K562 (cell line): Measurements from ENCODE around the gene KRT222. TPM values are rescaled to one million over a fixed set of nuclear protein-coding genes. Genes with fewer than 3 reads are reported as not detected.

ENCODE experiments used
- ATAC-seq: fragments of 200-7000 bp; cut with Tn5 transposase; 3 replicates; pipeline ENCODE4 v1.9.1; 2020; ENCODE audit warnings: moderate library complexity
- BruUV-seq: library from RNA; stranded (reverse); fragments of 400-500 nt; replicated peaks from 2 replicates; lab custom pipeline; 2021; lab: Mats Ljungman, UMichigan
- CTCF ChIA-PET: fragments of 300-600 bp; formaldehyde crosslinking; extraction: SDS; loops from one replicate; lab custom pipeline; 2021; ENCODE audit warnings: low intra/inter-chr PET ratio; lab: Yijun Ruan, JAX
- POLR2A ChIA-PET: fragments of 300-600, 350-650 bp; sonication (Branson Sonifier 250); formaldehyde crosslinking; extraction: SDS; loops from one replicate; lab custom pipeline; 2021; ENCODE audit warnings: antibody characterized with exemption, inconsistent platforms; lab: Yijun Ruan, JAX
- DNase-seq, 4 experiments: peaks; one replicate each; pipeline versions ENCODE4 v3.0.0 to v3.0.0-alpha.2; 2011 to 2018; ENCODE audit warnings: low spot score in 3 of 4, mixed read lengths in 3 of 4; ENCODE audit errors: extremely low read depth in 1 of 4
- FAIRE-seq: peaks from 2 replicates; lab custom pipeline; 2011; peaks lifted over from hg19 to GRCh38; lab: Jason Lieb, UNC
- H2AFZ ChIP-seq: 2 replicates; pipeline ENCODE4 v1.6.0; 2011; ENCODE audit warnings: low read depth, low read length, control low read depth, inconsistent platforms
- H3K27ac ChIP-seq: fragments of 200-600 bp; 3 replicates; pipeline ENCODE4 v1.8.0; 2011; ENCODE audit warnings: low read depth, mild to moderate bottlenecking, control low read depth, inconsistent platforms, low read length, moderate library complexity, mixed read lengths; ENCODE audit errors: extremely low read depth
- H3K27me3 ChIP-seq, 2 experiments: fragments of 300-600 bp in 1 of 2; 2 replicates in 1 of 2; 3 replicates in 1 of 2; pipeline versions ENCODE4 v1.6.0 to v1.8.0; 2011; ENCODE audit warnings: inconsistent platforms in 2 of 2, low read length in 2 of 2, mild to moderate bottlenecking in 1 of 2, mixed read lengths in 1 of 2, moderate library complexity in 1 of 2; ENCODE audit not compliant: control insufficient read depth in 2 of 2, insufficient read depth in 2 of 2
- H3K36me3 ChIP-seq: fragments of 300-600 bp; 3 replicates; pipeline ENCODE4 v1.8.0; 2011; ENCODE audit warnings: mild to moderate bottlenecking, low read length, inconsistent platforms; ENCODE audit not compliant: control insufficient read depth, insufficient read depth
- H3K4me1 ChIP-seq, 2 experiments: fragments of 200-600 bp in 1 of 2; replicated peaks in 1 of 2; 2 replicates in 1 of 2; 3 replicates in 1 of 2; pipeline versions ENCODE4 v1.5.1 to v1.8.0; 2011; ENCODE audit warnings: inconsistent platforms in 2 of 2, low read length in 2 of 2, mild to moderate bottlenecking in 1 of 2, mixed read lengths in 1 of 2, moderate library complexity in 1 of 2; ENCODE audit not compliant: control insufficient read depth in 2 of 2, insufficient read depth in 2 of 2
- H3K4me2 ChIP-seq: 2 replicates; pipeline ENCODE4 v1.6.1; 2011; ENCODE audit warnings: low read length, control low read depth, inconsistent platforms, mixed read lengths; ENCODE audit not compliant: insufficient read depth
- H3K4me3 ChIP-seq: fragments of 200-600 bp; sonication (generic), shearing (Covaris generic); 2 replicates; pipeline ENCODE4 v1.5.1; 2016; ENCODE audit warnings: control low read depth, inconsistent platforms
- H3K79me2 ChIP-seq: fragments of 200-600 bp; 3 replicates; pipeline ENCODE4 v1.8.0; 2011; ENCODE audit warnings: low read length, inconsistent platforms; ENCODE audit not compliant: control insufficient read depth, insufficient read depth
- H3K9ac ChIP-seq, 2 experiments: 2 replicates each; pipeline versions ENCODE4 v1.6.0 to v1.6.1; 2011; ENCODE audit warnings: low read depth in 2 of 2, low read length in 2 of 2, control low read depth in 1 of 2, inconsistent platforms in 1 of 2, mild to moderate bottlenecking in 1 of 2, mixed read lengths in 1 of 2; ENCODE audit not compliant: insufficient read depth in 1 of 2
- H3K9me1 ChIP-seq: one replicate; pipeline ENCODE4 v1.6.0; 2011; ENCODE audit warnings: inconsistent platforms, mild to moderate bottlenecking, low read length, moderate library complexity; ENCODE audit not compliant: control insufficient read depth, insufficient read depth
- H3K9me3 ChIP-seq: replicated peaks from 2 replicates; pipeline ENCODE4 v1.5.1; 2011; ENCODE audit warnings: low read depth, low read length, inconsistent platforms; ENCODE audit not compliant: control insufficient read depth, insufficient read depth
- H4K20me1 ChIP-seq: replicated peaks from 2 replicates; pipeline ENCODE4 v1.6.1; 2011; ENCODE audit warnings: low read length, inconsistent platforms, mixed read lengths; ENCODE audit not compliant: control insufficient read depth, insufficient read depth
- CEBPB ChIP-seq: fragments of 450-650 bp; IDR thresholded peaks from 2 replicates; pipeline ENCODE4 v1.6.1; 2016; ENCODE audit warnings: missing genetic modification characterization, missing compliant biosample characterization
- CHD7 ChIP-seq: fragments of 200-600 bp; sonication (generic); IDR thresholded peaks from one replicate; pipeline ENCODE4 v1.6.1; 2012; ENCODE audit warnings: mild to moderate bottlenecking, low read depth, low read length, inconsistent platforms
- MTA3 ChIP-seq: fragments of 450-650 bp; formaldehyde crosslinking; IDR thresholded peaks from 2 replicates; pipeline ENCODE4 v1.6.1; 2017; ENCODE audit warnings: mild to moderate bottlenecking, borderline replicate concordance
- MXD1 ChIP-seq: fragments of 250-450 bp; sonication (Bioruptor Pico); IDR thresholded peaks from 2 replicates; pipeline ENCODE4 v1.8.0; 2021; ENCODE audit warnings: borderline replicate concordance, mild to moderate bottlenecking, moderate library complexity; ENCODE audit not compliant: poor library complexity, severe bottlenecking
- SIX5 ChIP-seq, 2 experiments: IDR thresholded peaks; 2 replicates each; pipeline ENCODE4 v1.6.1; 2011; ENCODE audit warnings: low read length in 2 of 2, borderline replicate concordance in 1 of 2, low read depth in 1 of 2, mild to moderate bottlenecking in 1 of 2, moderate library complexity in 1 of 2; ENCODE audit not compliant: insufficient read depth in 1 of 2
- TSC22D4 ChIP-seq: fragments of 450-650 bp; IDR thresholded peaks from 2 replicates; pipeline ENCODE4 v1.6.1; 2016; ENCODE audit warnings: missing genetic modification characterization, missing biosample characterization, control low read depth
- ZNF174 ChIP-seq: fragments of 250-450 bp; sonication (Bioruptor Pico); IDR thresholded peaks from 2 replicates; pipeline ENCODE4 v1.4.0; 2020; ENCODE audit warnings: mild to moderate bottlenecking
- WGBS: fragments of 100-300 bp; shearing (Covaris generic); methylation state at CpG from one replicate; pipeline ENCODE4 v1.1.6; 2016; ENCODE audit warnings: low coverage, mixed read lengths; ENCODE audit not compliant: insufficient coverage; ENCODE audit errors: missing lambda C conversion rate; 5-methylcytosine and 5-hydroxymethylcytosine counted together
- in situ Hi-C: fragments of 300-500 bp; cut with MboI; formaldehyde crosslinking; loops from 4 replicates; pipeline ENCODE4 v1.15.0; 2018; ENCODE audit warnings: inconsistent platforms, mixed read lengths
- intact Hi-C: fragments of 100-400 bp; cut with micrococcal nuclease; formaldehyde crosslinking; loops from 2 replicates; pipeline ENCODE4 v1.14.2; 2022
- polyA plus RNA-seq, 8 experiments: library from polyadenylated mRNA; depleted of rRNA in 4 of 8; stranded (reverse) in 5 of 8; unstranded in 3 of 8; fragments of >200 nt; fragmentation: Nextera tagmentation in 2 of 8; fragmentation: Illumina TruSeq in 1 of 8; extraction: Ambion mirVana in 2 of 8; extraction: Trizol in 1 of 8; gene quantifications; 2 replicates each; pipeline versions ENCODE4 v1.2.1 to v1.2.3, GENCODE V29; 2011 to 2014; ENCODE audit warnings: inconsistent platforms in 1 of 8, missing spikeins in 1 of 8
- total RNA-seq, 7 experiments: library from RNA; depleted of rRNA in 6 of 7; stranded (reverse); fragments of >200 nt in 6 of 7; fragmentation: Illumina TruSeq in 2 of 7; extraction: Trizol in 2 of 7; gene quantifications; 2 replicates each; pipeline versions ENCODE4 v1.2.1 to v1.2.3, GENCODE V29; 2011 to 2021; ENCODE audit warnings: low replicate concordance in 1 of 7

KRT222 gene
- total and polyA plus RNA-seq, 9 of the 15 experiments (the other 6 are each of a cell fraction or from before 2014, with no cell fraction given): 0.03 to 0.11 (median 0.05) TPM; not detected in 5

- POLR2A ChIA-PET: interaction anchor here (1.1 kb wide), 1 partner anchor 20 kb away, joined by 3 read pairs; no protein-coding TSS in a partner anchor
- H3K4me1 ChIP-seq: no peaks in the 10 kb centered on the region
- CTCF ChIA-PET: no interaction called here
- H3K4me2 ChIP-seq: no peak overlapping the region
- TF ChIP-seq SIX5 (IDR thresholded peaks at IDR 0.05; ENCODE audit: borderline replicate concordance in 1 of 2, insufficient read depth in 1 of 2, low read depth in 1 of 2, low read length in 2 of 2) (no peak), ZNF174 (CRISPR knock-in tag) (no peak), MTA3 (no peak), MXD1 (CRISPR knock-in tag) (no peak), CEBPB (no peak), TSC22D4 (tag) (no peak), CHD7 (no peak)
- no peak overlapping the region for H3K27ac ChIP-seq
- no peaks in the 10 kb centered on the region for H4K20me1 ChIP-seq
- WGBS: 2% methylated on average over 9 of the region's 9 CpGs
- no peak overlapping the region for H3K9ac ChIP-seq
- H3K36me3 ChIP-seq: no peaks in the 10 kb centered on the region
- DNase-seq (no peak), FAIRE-seq (no peak), ATAC-seq (no peak)
- no peak overlapping the region for H3K4me3 ChIP-seq
- no peaks in the 10 kb centered on the region for H3K79me2 ChIP-seq
- intact Hi-C loops: no loop called here
- in situ Hi-C loops: no loop called here
- H3K27me3 ChIP-seq: peaks cover 36 to 40% of the 10 kb centered on the region in 2 experiments
- no peaks in the 10 kb centered on the region for H3K9me3 ChIP-seq
- no peaks in the 10 kb centered on the region for H3K9me1 ChIP-seq
- no peak overlapping the region for H2AFZ ChIP-seq
- BruUV-seq: no TSS peak
These were observed 34.4 kb upstream of the KRT222 start for GRCh38 chr17:40699371-40699770.
